Stimulated activated naive CD4-positive, alpha-beta T cell (primary cell): ENCODE data around the gene SPACA9.

Experiments used
- DNase-seq, 6 experiments: peaks; one replicate each; lab custom pipeline; 2025; lab: John Stamatoyannopoulos, UW

Gene SPACA9

GRCh38 chr9:132894862-132895835, 16.5 kb downstream of the SPACA9 start:
- DNase-seq: no peak

- DNase-seq: no peak
These were observed 17.6 kb downstream of the SPACA9 start for GRCh38 chr9:132896264-132896663.

DNA sequence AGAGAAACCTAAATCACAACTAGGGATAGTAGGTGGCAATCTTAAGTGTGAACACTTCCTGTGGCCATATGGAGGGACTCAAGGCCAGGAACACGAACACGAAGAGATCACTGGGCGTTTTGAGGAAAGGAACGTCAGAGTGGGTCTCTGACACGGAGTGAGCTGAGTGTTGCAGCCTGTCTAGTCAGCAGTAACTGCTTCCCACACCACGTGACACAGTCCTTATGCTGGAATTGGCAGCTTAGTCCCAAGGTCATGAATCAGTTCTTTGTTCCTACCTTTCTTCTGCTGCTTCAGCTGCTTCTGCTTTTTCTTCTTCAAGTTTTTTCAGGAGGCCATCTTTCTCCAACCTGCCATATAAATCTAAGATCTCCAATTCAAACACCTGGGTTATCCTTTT, 18.2 kb downstream of the SPACA9 start:
- DNase-seq: no peak

GRCh38 chr9:132898051-132898450, 19.4 kb downstream of the SPACA9 start:
- no peak for DNase-seq

DNA sequence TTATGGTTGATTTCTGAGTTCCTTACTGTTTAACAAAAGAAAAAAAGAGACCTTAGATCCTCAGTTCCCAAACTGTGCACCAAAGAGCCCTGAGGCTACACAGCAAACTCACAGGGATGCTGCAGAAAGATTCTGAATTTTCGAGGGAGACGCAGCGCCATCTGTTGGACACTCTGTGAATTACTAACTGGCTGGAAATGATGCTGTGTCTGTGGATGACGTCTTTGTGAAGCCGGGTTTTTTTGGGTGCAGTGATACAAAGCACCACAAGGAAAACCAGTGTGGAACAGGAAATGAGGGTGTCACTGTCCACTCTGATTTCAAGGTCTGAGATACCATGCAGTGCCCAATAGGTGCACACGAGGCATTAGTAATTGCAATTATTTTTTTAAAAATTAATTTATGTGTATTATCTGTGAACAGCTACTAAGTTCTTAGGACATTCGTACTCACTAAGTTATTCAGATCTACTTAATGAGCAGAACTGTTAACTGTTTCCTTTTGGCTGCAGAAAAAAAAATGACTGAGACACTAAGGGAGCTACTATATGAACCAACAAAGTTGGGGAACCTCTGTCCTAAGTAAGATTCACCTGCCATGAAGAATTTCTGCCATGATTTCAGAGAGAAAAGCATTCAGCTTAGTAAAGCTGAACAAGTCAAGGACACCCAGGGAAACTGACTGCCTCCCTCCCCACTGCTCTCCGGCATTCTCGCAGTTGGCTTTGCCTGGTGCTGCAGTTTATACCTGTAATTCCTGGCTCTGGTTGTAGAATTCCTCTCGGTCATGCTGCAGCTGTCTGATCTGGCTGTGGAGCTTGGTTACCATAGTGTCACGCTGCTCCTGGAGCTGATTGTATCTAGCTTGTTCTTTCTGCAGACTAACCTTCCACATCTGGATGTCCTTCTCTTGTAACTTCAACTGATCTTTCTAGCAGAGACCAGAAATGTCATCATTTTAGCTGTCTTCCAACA, 23.4 kb downstream of the SPACA9 start:
- DNase-seq: peak; percentile 60 to 83 (median 70)

DNA sequence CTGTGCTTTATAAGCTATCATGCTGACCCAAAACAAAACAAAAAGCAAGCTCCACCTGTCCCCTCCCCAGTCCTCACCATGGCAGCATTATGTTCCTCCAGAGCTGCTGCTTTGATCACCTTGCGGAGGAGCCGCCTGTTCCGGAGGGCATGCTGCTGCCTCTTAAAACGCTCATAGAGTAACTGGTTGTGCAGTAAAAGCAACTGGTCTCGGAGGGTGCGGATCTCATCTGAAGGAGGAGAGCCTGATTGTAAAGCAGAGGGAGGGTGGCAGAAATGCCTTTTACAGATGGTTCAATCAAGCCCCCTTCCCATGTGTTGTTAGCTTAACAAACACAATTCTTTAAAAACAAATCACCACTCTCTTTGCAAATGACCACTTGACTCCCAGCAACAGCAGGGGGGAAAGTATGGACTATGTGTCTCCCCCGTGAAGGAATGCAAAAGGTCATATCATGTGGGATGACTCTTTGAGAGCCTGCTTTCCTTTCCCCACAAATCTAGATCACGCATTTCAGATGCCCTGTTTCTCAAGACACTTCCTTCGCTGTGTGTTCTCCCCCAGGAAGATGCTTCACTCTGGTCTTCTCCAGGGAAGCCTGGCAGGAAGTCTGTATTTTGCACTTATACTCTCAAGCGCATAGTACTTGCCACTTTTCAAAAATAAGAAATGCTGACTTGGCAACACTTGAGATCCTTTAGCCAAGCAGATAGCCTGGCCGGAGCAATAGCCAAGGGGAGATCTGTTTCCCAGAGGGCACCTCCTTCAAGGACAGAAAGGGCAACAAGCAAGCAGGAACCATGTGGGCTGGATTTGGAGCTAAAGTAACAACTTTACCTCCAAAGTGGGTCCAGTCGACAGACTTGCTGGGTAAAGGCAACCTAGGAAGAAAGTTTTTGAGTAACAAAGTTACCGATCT, 25.1 kb downstream of the SPACA9 start:
- DNase-seq: no peak

GRCh38 chr9:132905726-132906125, 27.0 kb downstream of the SPACA9 start:
- no peak for DNase-seq

DNA sequence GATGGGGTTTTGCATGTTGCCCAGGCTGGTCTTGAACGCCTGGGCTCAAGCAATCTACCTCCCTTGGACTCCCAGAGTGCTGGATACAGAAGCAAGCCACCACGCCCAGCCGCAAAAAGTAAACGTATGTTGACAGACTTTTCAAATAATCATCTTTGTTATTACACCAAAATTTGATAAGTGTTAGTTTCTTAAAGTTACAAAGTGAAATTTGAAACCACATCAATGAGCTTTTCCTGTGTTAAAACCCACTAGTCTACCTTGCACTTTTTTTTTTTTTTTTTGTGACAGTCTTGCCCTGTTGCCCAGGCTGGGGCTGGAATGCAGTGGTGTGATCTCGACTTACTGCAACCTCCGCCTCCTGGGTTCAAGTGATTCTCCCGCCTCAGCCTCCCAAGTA, 29.9 kb downstream of the SPACA9 start:
- DNase-seq: no peak

GRCh38 chr9:132909311-132909710, 30.6 kb downstream of the SPACA9 start:
- no peak for DNase-seq

- no peak for DNase-seq
These were observed 31.7 kb downstream of the SPACA9 start for GRCh38 chr9:132910376-132910775.

DNA sequence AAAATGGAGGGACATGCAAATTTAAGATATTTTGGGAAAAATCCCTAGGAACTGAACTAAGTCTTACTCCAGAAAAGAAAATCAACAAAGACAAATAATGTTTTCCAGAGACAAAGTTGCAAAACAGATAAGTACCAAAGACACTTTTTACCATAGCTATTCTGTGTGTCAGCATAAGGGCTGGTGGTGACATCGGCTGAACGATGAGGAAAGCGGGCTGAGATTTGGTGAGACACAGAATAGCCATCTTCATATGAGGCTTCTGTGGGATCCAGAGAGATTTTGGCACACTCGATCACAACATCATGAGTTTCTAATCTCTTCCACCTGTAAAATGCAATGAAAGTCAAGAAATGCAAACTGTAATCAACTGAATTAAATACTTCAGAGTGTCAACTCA, 33.4 kb downstream of the SPACA9 start:
- DNase-seq: no peak

DNA sequence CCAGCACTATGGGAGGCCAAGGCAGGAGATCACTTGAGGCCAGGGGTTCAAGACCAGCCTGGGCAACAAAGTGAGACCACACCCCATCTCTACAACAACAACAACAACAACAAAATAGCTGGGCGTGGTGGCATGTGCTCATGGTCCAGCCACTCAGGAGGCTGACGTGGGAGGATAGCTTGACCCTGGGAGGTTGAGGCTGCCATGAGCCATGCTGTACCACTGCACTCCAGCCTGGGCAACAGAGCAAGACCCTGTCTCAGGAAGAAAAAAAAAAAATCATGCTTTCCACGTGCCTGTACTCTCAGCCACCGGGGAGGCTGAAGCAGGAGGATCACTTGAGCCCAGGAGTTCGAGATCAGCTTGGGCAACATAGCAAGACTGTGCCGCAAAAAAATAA, 36.2 kb downstream of the SPACA9 start:
- no peak for DNase-seq

DNA sequence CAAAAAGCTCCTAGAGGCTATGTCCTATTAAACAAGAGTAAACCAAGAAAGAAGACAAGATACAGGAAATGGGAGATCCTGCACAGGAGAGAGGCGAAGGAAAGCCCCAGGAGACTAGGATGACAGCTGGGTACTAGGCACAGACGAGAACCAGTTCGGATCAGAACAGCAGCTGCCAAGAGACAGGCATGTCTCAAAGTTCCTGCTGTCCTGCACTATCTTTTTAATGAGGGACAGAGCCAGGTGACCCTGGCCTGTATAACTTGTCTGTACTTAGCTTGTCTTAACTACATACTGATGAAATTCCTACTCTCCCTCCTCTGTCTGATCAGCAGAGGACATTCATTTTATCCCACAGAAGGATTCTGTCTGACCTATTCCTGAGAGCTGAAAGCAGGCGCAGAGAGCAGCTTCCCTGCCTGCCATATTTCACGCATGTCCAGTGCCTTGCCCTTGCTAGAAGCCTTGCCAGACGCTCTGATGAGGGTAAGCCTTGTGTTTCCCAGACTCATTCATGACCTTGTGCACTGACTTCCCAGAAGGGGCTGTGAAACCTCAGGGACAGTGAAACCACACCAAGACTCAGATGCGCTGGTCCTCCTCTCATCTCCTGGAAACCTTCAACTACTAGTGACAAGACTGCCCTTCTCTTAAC, 41.0 kb downstream of the SPACA9 start:
- no peak for DNase-seq

DNA sequence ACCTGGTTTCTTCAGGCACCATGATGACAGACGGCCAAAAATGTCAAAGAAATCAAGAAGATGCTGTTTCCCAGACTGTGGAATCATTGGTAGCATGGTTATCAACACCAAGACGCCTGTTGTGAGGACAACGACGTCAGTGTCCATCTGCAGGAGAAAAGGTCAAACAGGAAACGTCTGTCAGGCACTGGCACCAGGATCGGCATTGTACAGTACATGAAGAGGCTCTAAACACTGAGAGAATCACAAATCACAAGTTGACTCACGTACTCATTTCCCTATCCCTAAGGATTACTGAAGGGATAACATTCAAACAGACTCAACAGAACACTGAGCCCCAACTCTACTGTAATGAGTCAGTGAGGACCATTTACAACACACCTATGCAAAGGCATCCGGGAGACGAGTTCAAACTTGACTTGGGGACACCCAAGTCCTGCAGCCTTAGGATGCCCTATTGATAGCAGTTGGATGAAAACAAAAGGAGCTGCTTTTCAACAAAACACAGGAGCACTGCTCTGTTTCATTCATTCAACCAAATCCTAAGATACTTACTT, 44.7 kb downstream of the SPACA9 start:
- DNase-seq: no peak

GRCh38 chr9:132927704-132928103, 49.0 kb downstream of the SPACA9 start:
- DNase-seq: no peak

DNA sequence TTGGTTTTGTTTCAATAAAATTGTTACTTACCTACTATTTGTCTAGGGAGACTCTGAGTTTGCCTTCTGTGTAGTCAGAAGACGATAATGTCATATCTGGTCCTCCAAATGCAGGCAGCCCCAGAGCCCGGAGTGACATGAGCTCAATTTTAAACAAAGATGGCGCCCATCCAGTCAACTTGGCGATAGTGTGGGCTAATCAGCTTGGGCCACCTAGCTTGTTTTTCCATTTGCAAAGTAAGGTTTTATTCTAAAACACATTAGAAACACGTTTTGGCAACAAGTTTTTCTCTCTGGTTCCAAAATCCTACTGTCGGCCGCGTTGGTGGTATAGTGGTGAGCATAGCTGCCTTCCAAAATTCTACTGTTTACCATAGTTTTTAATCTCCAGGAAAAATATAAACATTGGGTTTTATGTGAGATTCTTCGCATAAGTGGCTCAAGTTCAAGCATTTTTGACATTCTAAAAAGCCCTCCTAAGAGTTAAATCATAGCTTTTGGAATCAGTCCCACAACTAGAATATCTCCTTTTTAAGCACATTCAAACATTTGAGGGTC, 52.6 kb downstream of the SPACA9 start:
- DNase-seq: no peak

GRCh38 chr9:132935026-132935425, 56.3 kb downstream of the SPACA9 start:
- no peak for DNase-seq

DNA sequence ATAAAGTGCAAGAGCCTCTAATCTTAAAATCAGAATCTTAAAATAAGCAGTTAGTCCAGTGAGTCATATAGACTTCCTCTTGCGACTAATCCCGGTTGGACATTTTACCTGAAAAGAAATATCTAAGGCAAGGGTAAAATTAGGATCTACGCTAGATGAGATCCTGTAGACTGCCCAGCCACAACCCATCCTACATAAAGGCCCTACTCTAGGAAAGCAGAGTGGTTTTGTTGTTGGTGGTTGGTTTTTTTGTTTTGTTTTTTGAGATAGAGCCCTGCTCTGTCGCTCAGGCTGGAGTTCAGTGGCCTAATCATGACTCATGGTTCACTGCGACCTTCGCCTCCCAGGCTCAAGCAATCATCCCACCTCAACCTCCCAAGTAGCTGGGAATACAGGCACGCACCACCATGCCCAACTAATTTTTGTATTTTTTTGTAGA, 58.8 kb downstream of the SPACA9 start:
- no peak for DNase-seq

DNA sequence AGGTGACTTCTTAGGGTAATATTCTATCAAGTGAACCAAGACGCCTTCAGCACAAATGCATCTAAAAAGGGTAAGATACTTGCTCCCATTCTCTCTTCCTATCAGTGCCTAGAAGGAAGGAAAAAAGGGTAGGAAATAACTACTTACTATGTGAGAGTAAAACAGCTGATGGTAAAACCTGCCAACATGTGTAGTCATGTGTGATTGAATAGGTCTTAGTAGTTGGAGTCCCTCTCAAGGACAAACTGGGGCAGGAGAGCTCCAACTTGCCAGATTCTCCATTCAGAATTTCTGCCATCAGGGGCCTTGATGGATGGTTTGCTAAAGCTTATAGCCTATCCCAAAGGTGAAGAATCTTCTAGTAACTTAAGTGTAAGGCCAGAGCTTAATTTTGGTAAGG, 60.5 kb downstream of the SPACA9 start:
- no peak for DNase-seq
